ENCODE data around the gene WDR83. TPM values are rescaled to one million over a fixed set of nuclear protein-coding genes. Genes with fewer than 3 reads are reported as not detected.

Gene WDR83
- total and polyA plus RNA-seq, 10 of the 15 experiments (the other 5 are each of a cell fraction or from before 2014, with no cell fraction given): 0.58 to 17.7 (median 10.8) TPM

DNA sequence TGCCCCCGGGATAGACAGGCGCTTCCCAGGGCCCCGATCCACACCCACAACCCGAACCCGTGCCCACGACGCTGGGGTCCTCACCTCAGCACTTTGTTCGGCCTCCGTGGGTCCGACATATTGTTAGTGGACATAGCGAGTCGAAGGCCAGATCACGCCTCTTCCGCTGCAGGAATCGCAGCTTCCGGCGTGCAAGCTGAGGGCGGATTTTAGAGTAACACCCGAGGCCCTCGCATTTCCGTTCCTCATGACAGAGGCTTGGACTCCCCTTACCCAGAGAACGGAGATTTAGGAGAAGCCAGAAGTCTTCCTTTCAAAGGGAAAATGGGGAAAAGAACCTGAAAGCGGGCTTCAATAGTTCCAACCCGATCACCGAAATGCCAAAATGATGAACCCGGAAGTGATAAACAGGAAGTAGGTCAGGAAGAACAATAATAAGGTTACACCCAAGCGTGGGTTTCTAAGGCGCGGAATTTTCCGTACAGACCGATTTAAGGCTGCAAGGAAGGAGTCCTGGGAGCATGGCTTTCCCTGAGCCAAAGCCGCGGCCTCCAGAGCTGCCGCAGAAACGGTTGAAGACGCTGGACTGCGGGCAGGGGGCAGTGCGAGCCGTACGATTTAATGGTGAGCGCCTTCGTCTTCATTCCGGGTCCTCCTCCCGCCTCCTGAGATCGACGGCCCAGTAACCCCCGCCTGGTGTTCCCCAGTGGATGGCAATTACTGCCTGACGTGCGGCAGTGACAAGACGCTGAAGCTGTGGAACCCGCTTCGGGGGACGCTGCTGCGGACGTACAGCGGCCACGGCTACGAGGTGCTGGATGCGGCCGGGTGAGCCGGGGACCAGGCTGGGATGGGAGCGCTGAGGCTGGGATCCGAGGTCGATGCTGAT, 2.9 kb downstream of the WDR83 start:
- peaks cover 48% of the 10 kb centered on the region for H3K79me2 ChIP-seq (ENCODE audit: control insufficient read depth, insufficient read depth, low read length)
- H3K9me3 ChIP-seq (replicated peaks; ENCODE audit: control insufficient read depth, insufficient read depth, low read length): no peaks in the 10 kb centered on the region
- H2AFZ ChIP-seq (ENCODE audit: control insufficient read depth, low read depth, low read length): peak overlapping the region; percentile 99
- H3K27ac ChIP-seq (ENCODE audit: control insufficient read depth, insufficient read depth): peak overlapping the region; percentile 100
- BruUV-seq (replicated peaks): TSS peak; percentile 71
- peak overlapping the region; percentile 60 for H3K4me2 ChIP-seq (ENCODE audit: control insufficient read depth, insufficient read depth)
- FAIRE-seq (peak; percentile 97), ATAC-seq (peak; percentile 39), DNase-seq (ENCODE audit: low read depth, low spot score) (peak; percentile 72)
- in situ Hi-C loops (cut with MboI): loop anchor here (5.0 kb wide), 1 partner anchor 107 kb away; no protein-coding TSS in a partner anchor
- SMC1A ChIA-PET (ENCODE audit: uncharacterized antibody, unreplicated experiment): interaction anchor here (0.6 to 1.3 kb wide), 5 partner anchors 12 to 270 kb away, joined by 3 to 4 read pairs (median 3); partner anchors contain the start of genes DHPS, ZNF490 and ZNF791
- POLR2A ChIA-PET: interaction anchor here (0.6 to 1.8 kb wide), 4 partner anchors 18 to 65 kb away, joined by 3 to 4 read pairs (median 3); partner anchors contain the start of genes TRIR, ZNF490 and ZNF791
- H4K20me1 ChIP-seq (ENCODE audit: control insufficient read depth, insufficient read depth): no peaks in the 10 kb centered on the region
- RAD21 ChIA-PET (ENCODE audit: unreplicated experiment): interaction anchor here (0.5 to 1.1 kb wide), 5 partner anchors 12 to 745 kb away, joined by 3 to 4 read pairs (median 3); partner anchors contain the start of genes DHPS, ZNF490 and ZNF791
- WGBS (ENCODE audit: insufficient coverage, insufficient replicate concordance, low lambda C conversion rate, missing lambda C conversion rate): 1% methylated on average over 64 of the region's 64 CpGs
- H3K4me1 ChIP-seq (ENCODE audit: control insufficient read depth, insufficient read depth, low read length): peaks cover 26% of the 10 kb centered on the region
- peak overlapping the region; percentile 92 for H3K4me3 ChIP-seq
- no peaks in the 10 kb centered on the region for H3K27me3 ChIP-seq (replicated peaks in 1 of 2; ENCODE audit: control insufficient read depth in 2 of 2, insufficient read depth in 2 of 2, low read length in 1 of 2)
- peak overlapping the region; percentile 99 for H3K9ac ChIP-seq (ENCODE audit: control insufficient read depth, insufficient read depth, low read length)
- peaks cover 8 to 15% of the 10 kb centered on the region in 2 experiments for H3K36me3 ChIP-seq (ENCODE audit: control insufficient read depth in 2 of 2, insufficient read depth in 2 of 2, low read length in 1 of 2)
- CTCF ChIA-PET: interaction anchor here (0.6 to 2.3 kb wide), 4 partner anchors 12 to 106 kb away, joined by 3 to 11 read pairs (median 4); partner anchors contain the start of genes DHPS, ZNF490 and ZNF791
- intact Hi-C loops (cut with micrococcal nuclease; ENCODE audit: unreplicated experiment): loop anchor here (5.0 kb wide), 1 partner anchor 467 kb away; no protein-coding TSS in a partner anchor
- TF ChIP-seq EGR1 (IDR thresholded peaks at IDR 0.05; ENCODE audit: borderline replicate concordance in 1 of 2, low read depth in 2 of 2, low read length in 2 of 2) (peak in 1 of 2 experiments; percentile 16; a peak in 1 of 3 replicates), POLR2AphosphoS2 (IDR thresholded peaks at IDR 0.05; ENCODE audit: low read depth, low read length) (peak; percentile 57; the same call in 1 of the 2 replicates), NR2C2 (IDR thresholded peaks at IDR 0.05; ENCODE audit: borderline replicate concordance, control insufficient read depth, insufficient read length, low read depth) (no peak), FOXK2 (IDR thresholded peaks at IDR 0.05) (peak; percentile 91), GABPA (IDR thresholded peaks at IDR 0.05; ENCODE audit: low read depth) (peak; percentile 100), SMC3 (IDR thresholded peaks at IDR 0.05; ENCODE audit: borderline replicate concordance, low read length) (no peak; the same call in 1 of the 2 replicates), POLR2A (IDR thresholded peaks at IDR 0.05; ENCODE audit: low read depth, low read length) (peak; percentile 85), ZNF217 (IDR thresholded peaks at IDR 0.05) (0 out of 2 replicates have a peak, but pooled peaks have one; percentile 27), ZSCAN29 (IDR thresholded peaks at IDR 0.05) (no peak), MEF2A (IDR thresholded peaks at IDR 0.05; ENCODE audit: insufficient read depth, low read depth, low read length) (no peak), ZBTB4 (CRISPR knock-in tag; IDR thresholded peaks at IDR 0.05) (no peak), NFXL1 (IDR thresholded peaks at IDR 0.05; ENCODE audit: borderline replicate concordance) (no peak), HDGF (IDR thresholded peaks at IDR 0.05) (no peak), CHD2 (IDR thresholded peaks at IDR 0.05; ENCODE audit: borderline replicate concordance, low read depth, low read length) (no peak; the same call in 1 of the 2 replicates), KLF5 (IDR thresholded peaks at IDR 0.05; ENCODE audit: partially characterized antibody) (peak; percentile 92), RB1 (IDR thresholded peaks at IDR 0.05; ENCODE audit: borderline replicate concordance) (peak; percentile 95; the same call in 1 of the 2 replicates), MTA3 (IDR thresholded peaks at IDR 0.05; ENCODE audit: borderline replicate concordance, low read length) (no peak), CHD1 (IDR thresholded peaks at IDR 0.05; ENCODE audit: low read depth, low read length) (no peak), STAT1 (conservative IDR thresholded peaks at IDR 0.05) (peak; percentile 96), BMI1 (IDR thresholded peaks at IDR 0.05; ENCODE audit: borderline replicate concordance) (no peak)
- TF ChIP-seq, protein P1, sequence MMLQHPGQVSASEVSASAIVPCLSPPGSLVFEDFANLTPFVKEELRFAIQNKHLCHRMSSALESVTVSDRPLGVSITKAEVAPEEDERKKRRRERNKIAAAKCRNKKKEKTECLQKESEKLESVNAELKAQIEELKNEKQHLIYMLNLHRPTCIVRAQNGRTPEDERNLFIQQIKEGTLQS (IDR thresholded peaks at IDR 0.05; ENCODE audit: borderline replicate concordance, extremely low read depth, low read depth, low read length): no peak
